Brain microvascular endothelial cell (primary cell): ENCODE measurements around the gene CARD14.

ENCODE experiments used
- DNase-seq: peaks from one replicate; pipeline ENCODE4 v3.0.0-alpha.2; 2020
- H3K27ac ChIP-seq: fragments of 250-450 bp; sonication (Bioruptor Pico); 2 replicates; pipeline ENCODE4 v1.5.1; 2020; ENCODE audit warnings: mild to moderate bottlenecking, moderate library complexity
- H3K27me3 ChIP-seq: fragments of 250-450 bp; sonication (Bioruptor Pico); replicated peaks from 2 replicates; pipeline ENCODE4 v1.5.1; 2020; ENCODE audit warnings: mild to moderate bottlenecking
- H3K36me3 ChIP-seq: fragments of 250-450 bp; sonication (Bioruptor Pico); replicated peaks from 2 replicates; pipeline ENCODE4 v1.5.1; 2020; ENCODE audit warnings: mild to moderate bottlenecking
- H3K4me3 ChIP-seq: 2 replicates; pipeline ENCODE4 v1.5.1; 2011; ENCODE audit warnings: low read depth, mild to moderate bottlenecking, control low read depth, low read length, moderate library complexity
- CTCF ChIP-seq: IDR thresholded peaks from 2 replicates; pipeline ENCODE4 v1.5.1; 2011; ENCODE audit warnings: low read depth, mild to moderate bottlenecking, moderate library complexity, low read length, control low read depth, inconsistent platforms; ENCODE audit errors: missing control alignments
- in situ Hi-C: cut with HindIII; loops from 2 replicates; pipeline ENCODE4 v1.10.0; 2017; ENCODE audit warnings: low sequenced_read_pairs, low pct_ligation_motif_present

Gene CARD14

DNA sequence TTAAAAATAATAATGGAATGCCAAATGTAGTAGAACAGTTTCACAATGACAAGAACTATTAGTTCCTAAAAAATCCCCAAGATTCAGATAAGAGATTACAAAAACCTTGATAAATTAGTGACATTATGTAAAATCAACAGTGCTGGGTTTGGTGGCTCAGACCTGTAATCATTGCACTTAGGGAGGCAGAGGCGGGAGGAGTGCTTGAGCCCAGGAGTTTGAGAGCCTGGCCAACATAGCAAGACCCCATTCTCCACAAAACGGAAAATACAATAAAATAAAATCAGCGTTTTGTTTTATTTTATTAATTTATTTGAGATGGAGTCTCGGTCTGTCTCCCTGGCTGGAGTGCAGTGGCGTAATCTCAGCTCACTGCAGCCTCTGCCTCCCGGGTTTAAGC, 4.1 kb downstream of the CARD14 start:
- Histone ChIP-seq H3K27me3 (peaks cover 4% of the 10 kb centered on the region), H3K36me3 (no peaks in the 10 kb centered on the region), H3K4me3 (no peak overlapping the region), H3K27ac (no peak overlapping the region)
- in situ Hi-C loops: no loop called here
- no peak for DNase-seq
- TF ChIP-seq CTCF: no peak

DNA sequence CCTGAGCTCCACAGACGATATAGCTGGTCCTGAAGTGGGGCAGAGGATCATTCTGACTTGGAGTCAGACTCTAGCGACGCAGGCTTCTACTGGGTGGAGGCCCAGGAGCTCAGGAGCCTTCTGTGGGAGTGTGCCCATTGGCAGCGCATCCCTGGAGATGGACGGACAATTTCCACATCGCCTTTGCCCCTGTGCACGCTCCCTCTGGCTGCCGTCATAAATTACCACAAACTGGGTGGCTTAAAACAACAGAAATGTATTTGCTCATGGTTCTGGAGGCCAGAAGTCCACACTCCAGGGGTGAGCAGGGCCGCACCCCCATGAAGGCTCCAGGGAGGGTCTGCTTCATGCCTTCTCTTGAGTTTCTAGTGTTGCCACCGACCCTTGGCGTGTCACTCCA, 6.9 kb downstream of the CARD14 start:
- in situ Hi-C loops: no loop called here
- no peak for TF ChIP-seq CTCF
- Histone ChIP-seq H3K27ac (no peak overlapping the region), H3K4me3 (no peak overlapping the region), H3K27me3 (peaks cover 4% of the 10 kb centered on the region), H3K36me3 (no peaks in the 10 kb centered on the region)
- no peak for DNase-seq

- TF ChIP-seq CTCF: no peak
- Histone ChIP-seq H3K27ac (no peak overlapping the region), H3K4me3 (no peak overlapping the region), H3K36me3 (no peaks in the 10 kb centered on the region), H3K27me3 (peaks cover 4% of the 10 kb centered on the region)
- DNase-seq: peak; percentile 10
- in situ Hi-C loops: no loop called here
Measured at GRCh38 chr17:80177986-80178595, 8.3 kb downstream of the CARD14 start.

DNA sequence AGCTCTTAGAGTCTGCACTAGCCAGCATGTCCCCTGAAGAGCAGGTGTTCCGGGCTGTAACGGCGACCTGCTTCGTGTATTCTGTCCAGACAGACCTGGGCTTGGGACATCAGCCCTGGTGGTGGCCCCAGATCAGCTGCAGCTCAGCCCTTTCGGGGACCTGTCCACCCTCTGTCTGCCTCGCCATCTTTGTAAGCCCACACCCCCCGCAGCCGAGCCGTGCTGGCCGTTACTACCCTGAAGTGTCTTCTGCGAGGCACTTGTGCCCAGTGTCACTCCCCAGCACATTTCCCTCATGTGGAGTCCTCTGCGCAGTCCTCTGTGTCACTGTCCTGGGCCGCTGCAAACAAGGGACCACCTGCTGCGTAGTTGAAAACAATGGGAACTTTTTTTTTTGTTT, 10.4 kb downstream of the CARD14 start:
- no peak for DNase-seq
- Histone ChIP-seq H3K4me3 (no peak overlapping the region), H3K27ac (no peak overlapping the region), H3K27me3 (peaks cover 4% of the 10 kb centered on the region), H3K36me3 (no peaks in the 10 kb centered on the region)
- in situ Hi-C loops: no loop called here
- TF ChIP-seq CTCF: no peak

DNA sequence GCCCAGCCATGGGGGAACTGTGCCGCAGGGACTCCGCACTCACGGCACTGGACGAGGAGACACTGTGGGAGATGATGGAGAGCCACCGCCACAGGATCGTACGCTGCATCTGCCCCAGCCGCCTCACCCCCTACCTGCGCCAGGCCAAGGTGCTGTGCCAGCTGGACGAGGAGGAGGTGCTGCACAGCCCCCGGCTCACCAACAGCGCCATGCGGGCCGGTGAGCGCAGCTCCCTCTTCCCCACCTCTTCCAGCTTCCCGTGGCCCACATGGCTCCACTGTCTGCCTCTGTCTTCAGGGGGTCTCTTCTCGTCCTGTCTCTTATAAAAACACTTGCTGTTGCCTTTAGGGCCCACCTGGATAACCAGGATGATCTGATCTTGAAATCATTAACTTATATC, 11.6 kb downstream of the CARD14 start:
- H3K4me3 ChIP-seq: no peak overlapping the region
- no peak for TF ChIP-seq CTCF
- no peak overlapping the region for H3K27ac ChIP-seq
- peaks cover 4% of the 10 kb centered on the region for H3K27me3 ChIP-seq
- DNase-seq: no peak
- in situ Hi-C loops: no loop called here
- no peaks in the 10 kb centered on the region for H3K36me3 ChIP-seq
